Testis (tissue), 2 donors: ENCODE results near the gene RHOD.

Experiments
- POLR2A ChIP-seq: fragments of 450-650 bp; IDR thresholded peaks from one replicate; pipeline ENCODE4 v1.6.1; 2017; ENCODE audit warnings: antibody characterized with exemption, mild to moderate bottlenecking, moderate library complexity
- TF ChIP-seq, protein P1 (sequence below), 3 experiments: fragments of 450-650 bp in 2 of 3; fragments of 200-600 bp in 1 of 3; sonication (generic) in 1 of 3; IDR thresholded peaks; one replicate each; pipeline ENCODE4 v1.5.1; 2016 to 2019; ENCODE audit warnings: antibody characterized with exemption in 3 of 3, mild to moderate bottlenecking in 2 of 3, moderate library complexity in 1 of 3

DNA sequence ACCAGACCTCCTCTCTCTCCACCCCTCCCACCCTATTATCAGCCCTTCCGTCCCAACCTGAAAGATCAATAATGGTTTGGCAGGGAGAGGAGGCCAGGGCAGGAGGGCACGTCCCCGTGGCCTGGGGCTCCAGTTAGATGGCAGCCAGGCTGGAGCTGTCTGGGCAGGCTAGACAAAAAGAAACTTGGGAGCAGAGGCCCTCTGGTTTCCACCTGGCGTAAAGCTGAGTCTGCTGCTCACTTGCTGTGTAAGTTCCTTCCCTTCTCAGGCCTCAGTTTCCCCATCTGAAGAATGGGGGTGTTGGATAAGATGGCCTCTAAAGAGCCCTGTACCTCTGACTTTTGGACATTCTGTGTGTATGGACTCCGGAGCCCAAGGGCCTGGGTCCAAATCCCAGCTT is 3.8 kb upstream of the RHOD start:
- TF ChIP-seq POLR2A = no peak
- TF ChIP-seq, protein P1, sequence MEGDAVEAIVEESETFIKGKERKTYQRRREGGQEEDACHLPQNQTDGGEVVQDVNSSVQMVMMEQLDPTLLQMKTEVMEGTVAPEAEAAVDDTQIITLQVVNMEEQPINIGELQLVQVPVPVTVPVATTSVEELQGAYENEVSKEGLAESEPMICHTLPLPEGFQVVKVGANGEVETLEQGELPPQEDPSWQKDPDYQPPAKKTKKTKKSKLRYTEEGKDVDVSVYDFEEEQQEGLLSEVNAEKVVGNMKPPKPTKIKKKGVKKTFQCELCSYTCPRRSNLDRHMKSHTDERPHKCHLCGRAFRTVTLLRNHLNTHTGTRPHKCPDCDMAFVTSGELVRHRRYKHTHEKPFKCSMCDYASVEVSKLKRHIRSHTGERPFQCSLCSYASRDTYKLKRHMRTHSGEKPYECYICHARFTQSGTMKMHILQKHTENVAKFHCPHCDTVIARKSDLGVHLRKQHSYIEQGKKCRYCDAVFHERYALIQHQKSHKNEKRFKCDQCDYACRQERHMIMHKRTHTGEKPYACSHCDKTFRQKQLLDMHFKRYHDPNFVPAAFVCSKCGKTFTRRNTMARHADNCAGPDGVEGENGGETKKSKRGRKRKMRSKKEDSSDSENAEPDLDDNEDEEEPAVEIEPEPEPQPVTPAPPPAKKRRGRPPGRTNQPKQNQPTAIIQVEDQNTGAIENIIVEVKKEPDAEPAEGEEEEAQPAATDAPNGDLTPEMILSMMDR (IDR thresholded peaks at IDR 0.05) = no peak
